ENCODE measurements around the gene PCDHAC1. TPM values are rescaled to one million over a fixed set of nuclear protein-coding genes. Genes with fewer than 3 reads are reported as not detected.

PCDHAC1 gene
- total RNA-seq, 4 donors from 2014 or later, result 0.54 to 2.5 TPM; not detected in 2

- no peaks in the 10 kb centered on the region for H3K9me3 ChIP-seq
- no peak for TF ChIP-seq CTCF (IDR thresholded peaks at IDR 0.05)
- TF ChIP-seq POLR2A (IDR thresholded peaks at IDR 0.05), result no peak
- no peaks in the 10 kb centered on the region for H3K4me1 ChIP-seq
- DNase-seq, result no peak
- no peak overlapping the region for H3K4me3 ChIP-seq
- H3K36me3 ChIP-seq, result no peaks in the 10 kb centered on the region
- H3K27ac ChIP-seq, result no peak overlapping the region
- no peaks in the 10 kb centered on the region for H3K27me3 ChIP-seq
These were observed 47.5 kb downstream of the PCDHAC1 start for GRCh38 chr5:140973550-140973949.

GRCh38 chr5:140977003-140977402 is 50.9 kb downstream of the PCDHAC1 start:
- H3K4me3 ChIP-seq, result no peak overlapping the region
- TF ChIP-seq CTCF (IDR thresholded peaks at IDR 0.05) (no peak), POLR2A (IDR thresholded peaks at IDR 0.05) (no peak)
- H3K36me3 ChIP-seq, result no peaks in the 10 kb centered on the region
- H3K27me3 ChIP-seq, result no peaks in the 10 kb centered on the region
- no peaks in the 10 kb centered on the region for H3K4me1 ChIP-seq
- no peak overlapping the region for H3K27ac ChIP-seq
- H3K9me3 ChIP-seq, result no peaks in the 10 kb centered on the region
- no peak for DNase-seq

DNA sequence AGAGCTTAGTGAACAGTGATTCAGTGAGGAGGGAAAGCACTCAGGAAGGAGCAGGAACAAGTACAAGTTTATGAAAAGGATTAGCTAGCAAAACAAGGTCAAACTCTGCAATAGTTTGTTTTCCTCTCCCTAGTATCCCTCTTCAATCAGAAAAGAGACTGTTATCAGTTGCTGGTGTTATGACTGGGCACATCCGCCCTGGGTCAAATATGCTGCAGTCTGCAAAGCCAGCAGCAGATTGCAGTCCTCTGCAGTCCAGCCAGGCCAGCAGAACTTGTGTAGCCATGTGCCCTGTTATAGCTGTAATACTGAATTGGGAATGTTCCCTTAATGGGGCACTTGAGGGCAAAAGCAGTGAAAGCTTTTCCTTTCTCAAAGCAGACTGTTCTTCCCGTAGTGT is 52.2 kb downstream of the PCDHAC1 start:
- Histone ChIP-seq H3K36me3 (no peaks in the 10 kb centered on the region), H3K9me3 (no peaks in the 10 kb centered on the region), H3K27ac (no peak overlapping the region), H3K4me3 (no peak overlapping the region), H3K4me1 (no peaks in the 10 kb centered on the region), H3K27me3 (no peaks in the 10 kb centered on the region)
- TF ChIP-seq POLR2A (IDR thresholded peaks at IDR 0.05), result no peak
- TF ChIP-seq CTCF (IDR thresholded peaks at IDR 0.05), result no peak
- no peak for DNase-seq

GRCh38 chr5:140978983-140979382 is 52.9 kb downstream of the PCDHAC1 start:
- Histone ChIP-seq H3K4me3 (no peak overlapping the region), H3K27ac (no peak overlapping the region), H3K36me3 (no peaks in the 10 kb centered on the region), H3K9me3 (no peaks in the 10 kb centered on the region), H3K27me3 (no peaks in the 10 kb centered on the region), H3K4me1 (no peaks in the 10 kb centered on the region)
- TF ChIP-seq POLR2A (IDR thresholded peaks at IDR 0.05), result no peak
- TF ChIP-seq CTCF (IDR thresholded peaks at IDR 0.05), result no peak
- no peak for DNase-seq

Small RNA genes within 50 kb of the gene (small RNA-seq; reads per million reads assigned to genes)
- 0 reads per million in 2 donors for gene AC010223.1

Other genes with a start within 250 kb of the PCDHAC1 start
- gene HARS1, start 234.9 kb upstream of the PCDHAC1 start, total RNA-seq, result 10 to 100 TPM; 24.3 to 55.3 (median 46.1) TPM
- gene HARS2, start 234.8 kb upstream of the PCDHAC1 start, total RNA-seq, result 10 to 100 TPM; 21.5 to 49.6 (median 42.4) TPM
- 10 to 100 TPM; 17.3 to 21.7 (median 21.1) TPM for gene ZMAT2, start 225.9 kb upstream of the PCDHAC1 start, total RNA-seq
- gene PCDHA1, start 140.2 kb upstream of the PCDHAC1 start, total RNA-seq, result not detected
- not detected for gene PCDHA2, start 131.4 kb upstream of the PCDHAC1 start, total RNA-seq
- under 1 TPM in 1 of 4 donors, not detected in 3; 0.27 TPM for gene PCDHA3, start 125.2 kb upstream of the PCDHAC1 start, total RNA-seq
- gene PCDHA4, start 119.2 kb upstream of the PCDHAC1 start, total RNA-seq, result 1 to 10 TPM in 1 of 4 donors, under 1 TPM in 1, not detected in 2; 0.54 to 2.6 TPM
- under 1 TPM in 3 of 4 donors, not detected in 1; 0.27 to 0.88 (median 0.38) TPM for gene PCDHA5, start 104.7 kb upstream of the PCDHAC1 start, total RNA-seq
- gene PCDHA6, start 98.3 kb upstream of the PCDHAC1 start, total RNA-seq, result under 1 TPM in 3 of 4 donors, not detected in 1; 0.35 to 0.57 (median 0.54) TPM
- 1 to 10 TPM in 2 of 4 donors, under 1 TPM in 1, not detected in 1; 0.27 to 1.7 (median 1.2) TPM for gene PCDHA7, start 92.0 kb upstream of the PCDHAC1 start, total RNA-seq
- gene PCDHA8, start 85.1 kb upstream of the PCDHAC1 start, total RNA-seq, result 1 to 10 TPM in 1 of 4 donors, not detected in 3; 5.0 TPM
- gene PCDHA9, start 77.9 kb upstream of the PCDHAC1 start, total RNA-seq, result under 1 TPM in 1 of 4 donors, not detected in 3; 0.83 TPM
- 1 to 10 TPM in 1 of 4 donors, under 1 TPM in 3; 0.38 to 5.8 (median 0.46) TPM for gene PCDHA10, start 70.4 kb upstream of the PCDHAC1 start, total RNA-seq
- 1 to 10 TPM in 1 of 4 donors, under 1 TPM in 3; 0.27 to 5.8 (median 0.40) TPM for gene PCDHA11, start 57.3 kb upstream of the PCDHAC1 start, total RNA-seq
- 1 to 10 TPM in 1 of 4 donors, under 1 TPM in 2, not detected in 1; 0.27 to 1.1 (median 0.83) TPM for gene PCDHA12, start 51.0 kb upstream of the PCDHAC1 start, total RNA-seq
- 1 to 10 TPM in 1 of 4 donors, under 1 TPM in 1, not detected in 2; 0.27 to 3.3 TPM for gene PCDHA13, start 44.2 kb upstream of the PCDHAC1 start, total RNA-seq
- 1 to 10 TPM in 1 of 4 donors, under 1 TPM in 3; 0.18 to 1.7 (median 0.43) TPM for gene PCDHAC2, start 40.2 kb downstream of the PCDHAC1 start, total RNA-seq
- not detected for gene PCDHB1, start 125.1 kb downstream of the PCDHAC1 start, total RNA-seq
- 1 to 10 TPM in 1 of 4 donors, under 1 TPM in 3; 0.35 to 1.3 (median 0.65) TPM for gene PCDHB2, start 168.3 kb downstream of the PCDHAC1 start, total RNA-seq
- 1 to 10 TPM in 2 of 4 donors, under 1 TPM in 1, not detected in 1; 0.70 to 4.1 (median 1.1) TPM for gene PCDHB3, start 174.2 kb downstream of the PCDHAC1 start, total RNA-seq
- gene PCDHB4, start 195.5 kb downstream of the PCDHAC1 start, total RNA-seq, result 1 to 10 TPM in 2 of 4 donors, under 1 TPM in 1, not detected in 1; 0.80 to 6.6 (median 1.2) TPM
- gene PCDHB5, start 208.9 kb downstream of the PCDHAC1 start, total RNA-seq, result under 1 TPM in 1 of 4 donors, not detected in 3; 0.18 TPM
- gene PCDHB6, start 223.8 kb downstream of the PCDHAC1 start, total RNA-seq, result under 1 TPM in 1 of 4 donors, not detected in 3; 0.54 TPM
- gene PCDHB7, start 246.3 kb downstream of the PCDHAC1 start, total RNA-seq, result under 1 TPM in 2 of 4 donors, not detected in 2; 0.53 to 0.54 TPM